DMS 273 treated with DMSO at 0.1 percent for 48 hours (cell line): Measurements from ENCODE around the gene RBMX.

ENCODE experiments used
- DNase-seq: peaks from one replicate; lab custom pipeline; 2025; lab: John Stamatoyannopoulos, UW

RBMX gene

GRCh38 chrX:136835761-136836160 lies 44.8 kb downstream of the RBMX start:
- no peak for DNase-seq

DNA sequence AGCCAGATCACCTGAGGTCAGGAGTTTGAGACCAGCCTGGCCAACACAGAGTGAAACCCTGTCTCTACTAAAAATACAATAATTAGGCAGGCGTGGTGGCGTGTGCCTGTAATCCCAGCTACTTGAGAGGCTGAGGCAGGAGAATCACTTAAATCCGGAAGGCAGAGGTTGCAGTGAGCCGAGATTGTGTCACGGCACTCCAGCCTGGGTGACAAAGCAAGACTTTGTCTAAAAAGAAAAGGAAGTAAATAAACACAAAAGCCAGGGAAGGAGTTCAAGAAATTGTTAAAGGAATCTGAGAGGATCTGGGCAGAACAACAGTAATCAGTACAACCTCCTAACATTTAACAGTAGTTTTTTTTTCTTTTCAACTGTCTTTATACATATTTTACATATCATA lies 51.1 kb downstream of the RBMX start:
- no peak for DNase-seq

DNA sequence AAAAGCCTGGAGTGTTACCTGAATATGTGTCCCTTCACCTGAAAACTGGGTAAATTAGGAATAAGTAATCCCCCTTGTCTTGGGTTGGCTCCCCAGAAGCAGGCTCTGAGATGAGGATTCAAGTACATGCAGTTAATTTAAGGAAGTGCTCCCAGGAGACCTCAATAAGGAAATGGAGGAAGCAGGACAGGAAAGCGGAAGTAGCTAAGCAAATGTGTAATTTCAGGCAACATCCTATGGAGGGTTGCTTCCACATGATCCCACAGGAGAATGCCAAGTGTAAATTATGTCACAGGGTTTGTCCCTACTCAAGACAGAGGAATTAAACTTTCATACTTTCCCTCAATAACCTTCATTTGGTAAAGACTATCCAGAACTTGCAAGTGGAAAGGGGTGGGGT lies 51.7 kb downstream of the RBMX start:
- no peak for DNase-seq

DNA sequence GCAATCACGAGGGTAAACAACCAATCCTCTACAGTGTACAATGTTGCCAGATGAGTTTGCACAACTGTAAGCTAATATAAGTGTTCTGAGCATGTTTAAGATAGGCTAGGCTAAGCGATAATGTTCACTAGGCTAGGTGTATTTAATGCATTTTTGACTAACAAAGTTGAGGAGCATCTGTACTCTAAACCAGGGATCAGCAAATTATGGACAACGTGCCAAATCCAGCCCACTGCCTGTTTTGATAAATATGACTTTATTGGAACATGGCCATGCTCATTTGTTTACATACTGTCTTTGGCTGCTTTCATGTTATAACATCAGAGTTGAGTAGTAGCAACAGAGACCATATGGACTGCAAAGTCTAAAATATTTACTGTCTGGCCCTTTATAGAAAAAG lies 53.5 kb downstream of the RBMX start:
- DNase-seq, result peak; percentile 13

DNA sequence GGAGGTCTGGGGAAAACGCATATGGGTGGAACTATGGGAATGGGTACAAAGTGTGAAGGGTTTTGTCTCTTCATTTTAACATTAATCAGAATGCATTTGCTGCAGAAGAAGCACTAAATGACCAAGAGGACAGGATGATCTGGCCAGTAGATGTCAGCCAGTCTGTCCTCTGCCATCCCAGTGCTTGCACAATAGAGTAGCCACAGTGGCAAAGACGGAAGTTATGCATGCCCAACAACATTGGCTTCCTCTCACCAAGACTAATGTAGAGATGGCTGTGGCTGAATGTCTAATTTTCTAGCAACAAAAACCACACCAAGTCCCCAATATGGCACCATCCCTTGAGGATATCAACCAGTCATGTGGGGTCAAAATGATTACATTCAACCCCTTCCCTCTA lies 54.8 kb downstream of the RBMX start:
- no peak for DNase-seq
